Upper lobe of left lung (tissue), 6 donors: ENCODE data around the gene RASA3. TPM values are rescaled to one million over a fixed set of nuclear protein-coding genes. Genes with fewer than 3 reads are reported as not detected.
A peak's percentile ranks its signal among the peaks of the same experiment; 100 is the strongest.
"Not testable (repeated sequence)": the region's sequence is repeated elsewhere in the genome, so short reads cannot be mapped to it uniquely, and the experiment has no call there.

ENCODE experiments used
- ATAC-seq, 2 donors: fragments of 200-7000 bp; cut with Tn5 transposase; one replicate each; pipeline ENCODE4 v1.9.1; 2022; ENCODE audit warnings: mild to moderate bottlenecking in 2 of 2, moderate library complexity in 2 of 2; ENCODE audit not compliant: low FRiP score in 2 of 2
- DNase-seq, 2 donors: peaks; one replicate each; pipeline ENCODE4 v3.0.0-alpha.2; 2019 to 2020
- H3K27ac ChIP-seq, 4 donors: fragments of 200-600 bp; sonication (generic); one replicate each; pipeline ENCODE4 v1.5.1; 2016 to 2019
- H3K27me3 ChIP-seq, 4 donors: fragments of 200-600 bp; sonication (generic); one replicate each; pipeline ENCODE4 v1.5.1; 2017 to 2019
- H3K36me3 ChIP-seq, 4 donors: fragments of 200-600 bp; sonication (generic); one replicate each; pipeline ENCODE4 v1.5.1; 2016 to 2019
- H3K4me1 ChIP-seq, 4 donors: fragments of 200-600 bp; sonication (generic); one replicate each; pipeline ENCODE4 v1.5.1; 2018 to 2019
- H3K4me3 ChIP-seq, 4 donors: fragments of 200-600 bp; sonication (generic); one replicate each; pipeline ENCODE4 v1.5.1; 2017 to 2019; ENCODE audit warnings: mild to moderate bottlenecking in 2 of 4, moderate library complexity in 1 of 4
- H3K9me3 ChIP-seq, 4 donors: fragments of 200-600 bp; sonication (generic); one replicate each; pipeline ENCODE4 v1.5.1; 2018 to 2019
- EP300 ChIP-seq, 4 donors: sonication (generic); formaldehyde crosslinking; IDR thresholded peaks; one replicate each; pipeline ENCODE4 v1.5.1; 2017; ENCODE audit warnings: antibody characterized with exemption in 4 of 4, control low read depth in 2 of 4
- POLR2A ChIP-seq, 4 donors: fragments of 450-650 bp; IDR thresholded peaks; one replicate each; pipeline ENCODE4 v1.5.1; 2016 to 2017; ENCODE audit warnings: antibody characterized with exemption in 4 of 4, mild to moderate bottlenecking in 2 of 4
- POLR2AphosphoS5 ChIP-seq, 2 donors: sonication (generic); formaldehyde crosslinking; IDR thresholded peaks; one replicate each; pipeline ENCODE4 v1.5.1; 2017; ENCODE audit warnings: antibody characterized with exemption in 2 of 2
- WGBS, 2 donors: methylation state at CpG; one replicate each; pipeline ENCODE4 v1.1.5; 2017 to 2018; 5-methylcytosine and 5-hydroxymethylcytosine counted together
- total RNA-seq, 6 donors: library from RNA; depleted of rRNA in 4 of 6; stranded (reverse); fragments of >200 nt in 4 of 6; gene quantifications; one replicate each; pipeline versions ENCODE4 v1.1.0 to v1.2.1, GENCODE V29; 2016 to 2021
- TF ChIP-seq, protein P1 (sequence below), 6 experiments: fragments of 450-650 bp in 4 of 6; fragments of 200-600 bp in 2 of 6; sonication (generic) in 2 of 6; IDR thresholded peaks; one replicate each; pipeline ENCODE4 v1.5.1; 2016 to 2019; ENCODE audit warnings: antibody characterized with exemption in 6 of 6
- donor health status: DM: no; HTN: no; CAD: no; lungs with moderate emphysema.
- donor health status: DM: no; HTN: yes; CAD: no; lungs with severe emphysema.

Gene RASA3, protein sequence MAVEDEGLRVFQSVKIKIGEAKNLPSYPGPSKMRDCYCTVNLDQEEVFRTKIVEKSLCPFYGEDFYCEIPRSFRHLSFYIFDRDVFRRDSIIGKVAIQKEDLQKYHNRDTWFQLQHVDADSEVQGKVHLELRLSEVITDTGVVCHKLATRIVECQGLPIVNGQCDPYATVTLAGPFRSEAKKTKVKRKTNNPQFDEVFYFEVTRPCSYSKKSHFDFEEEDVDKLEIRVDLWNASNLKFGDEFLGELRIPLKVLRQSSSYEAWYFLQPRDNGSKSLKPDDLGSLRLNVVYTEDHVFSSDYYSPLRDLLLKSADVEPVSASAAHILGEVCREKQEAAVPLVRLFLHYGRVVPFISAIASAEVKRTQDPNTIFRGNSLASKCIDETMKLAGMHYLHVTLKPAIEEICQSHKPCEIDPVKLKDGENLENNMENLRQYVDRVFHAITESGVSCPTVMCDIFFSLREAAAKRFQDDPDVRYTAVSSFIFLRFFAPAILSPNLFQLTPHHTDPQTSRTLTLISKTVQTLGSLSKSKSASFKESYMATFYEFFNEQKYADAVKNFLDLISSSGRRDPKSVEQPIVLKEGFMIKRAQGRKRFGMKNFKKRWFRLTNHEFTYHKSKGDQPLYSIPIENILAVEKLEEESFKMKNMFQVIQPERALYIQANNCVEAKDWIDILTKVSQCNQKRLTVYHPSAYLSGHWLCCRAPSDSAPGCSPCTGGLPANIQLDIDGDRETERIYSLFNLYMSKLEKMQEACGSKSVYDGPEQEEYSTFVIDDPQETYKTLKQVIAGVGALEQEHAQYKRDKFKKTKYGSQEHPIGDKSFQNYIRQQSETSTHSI
- total RNA-seq, result 10 to 100 TPM; 11.4 to 52.4 (median 18.4) TPM

DNA sequence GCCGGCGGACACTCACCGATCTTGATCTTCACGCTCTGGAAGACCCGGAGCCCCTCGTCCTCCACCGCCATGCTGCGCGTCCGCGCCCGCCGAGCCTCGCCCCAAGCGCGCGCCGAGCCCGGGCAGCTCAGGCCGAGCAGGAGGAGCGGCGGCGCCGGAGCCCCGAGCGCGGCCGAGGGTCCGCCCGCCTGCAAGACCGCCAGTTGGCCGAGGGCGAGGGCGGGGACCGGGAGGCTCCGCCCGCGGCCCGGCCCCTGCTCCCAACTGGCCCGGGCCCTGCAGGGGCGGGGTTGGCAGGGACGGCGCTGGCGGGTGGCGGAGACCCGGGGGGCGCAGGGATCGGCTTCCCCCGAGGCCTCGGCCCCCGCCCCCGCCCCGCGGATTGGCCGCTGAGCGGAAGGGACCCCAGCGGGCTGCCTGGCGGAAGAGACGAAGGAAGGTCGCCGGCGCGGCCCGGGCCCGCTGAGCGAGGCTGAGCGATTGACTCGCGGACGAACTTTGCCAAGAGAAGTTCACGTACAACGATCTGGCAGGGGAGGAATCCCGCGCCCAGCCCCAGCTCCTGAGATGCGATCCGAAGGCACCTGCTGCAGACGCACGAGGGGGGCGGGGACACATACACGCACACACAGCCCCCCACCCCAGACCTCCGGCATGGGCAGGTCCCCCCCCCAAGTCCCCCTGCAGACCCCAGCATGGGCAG lies at the start of gene RASA3:
RASA3 (minus strand) TSS at position 205 of the 703 bp plus-strand sequence; CDS start at position 71, 134 bp downstream.
- no peaks in the 10 kb centered on the region for H3K36me3 ChIP-seq
- peaks cover 33 to 55% (median 40%) of the 10 kb centered on the region in 4 donors for H3K4me1 ChIP-seq
- TF ChIP-seq POLR2AphosphoS5 (IDR thresholded peaks at IDR 0.05), result peak in 1 of 2 donors; percentile 52
- TF ChIP-seq POLR2A (IDR thresholded peaks at IDR 0.05), result peak in 3 of 4 donors; percentile 39 to 81 (median 58)
- TF ChIP-seq, protein P1, sequence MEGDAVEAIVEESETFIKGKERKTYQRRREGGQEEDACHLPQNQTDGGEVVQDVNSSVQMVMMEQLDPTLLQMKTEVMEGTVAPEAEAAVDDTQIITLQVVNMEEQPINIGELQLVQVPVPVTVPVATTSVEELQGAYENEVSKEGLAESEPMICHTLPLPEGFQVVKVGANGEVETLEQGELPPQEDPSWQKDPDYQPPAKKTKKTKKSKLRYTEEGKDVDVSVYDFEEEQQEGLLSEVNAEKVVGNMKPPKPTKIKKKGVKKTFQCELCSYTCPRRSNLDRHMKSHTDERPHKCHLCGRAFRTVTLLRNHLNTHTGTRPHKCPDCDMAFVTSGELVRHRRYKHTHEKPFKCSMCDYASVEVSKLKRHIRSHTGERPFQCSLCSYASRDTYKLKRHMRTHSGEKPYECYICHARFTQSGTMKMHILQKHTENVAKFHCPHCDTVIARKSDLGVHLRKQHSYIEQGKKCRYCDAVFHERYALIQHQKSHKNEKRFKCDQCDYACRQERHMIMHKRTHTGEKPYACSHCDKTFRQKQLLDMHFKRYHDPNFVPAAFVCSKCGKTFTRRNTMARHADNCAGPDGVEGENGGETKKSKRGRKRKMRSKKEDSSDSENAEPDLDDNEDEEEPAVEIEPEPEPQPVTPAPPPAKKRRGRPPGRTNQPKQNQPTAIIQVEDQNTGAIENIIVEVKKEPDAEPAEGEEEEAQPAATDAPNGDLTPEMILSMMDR (IDR thresholded peaks at IDR 0.05), result no peak
- H3K27ac ChIP-seq, result peak within 1 kb of the TSS; percentile 84 to 94 (median 88)
- ATAC-seq, result peak; percentile 67 to 92
- 0 to 1% methylated on average over 20 to 36 of the region's 81 CpGs for WGBS, 2 donors
- H3K9me3 ChIP-seq, result no peaks in the 10 kb centered on the region
- H3K27me3 ChIP-seq, result no peaks in the 10 kb centered on the region
- peak within 1 kb of the TSS; percentile 66 to 98 (median 81) for H3K4me3 ChIP-seq
- DNase-seq, result peak; percentile 84 to 95

- WGBS, 2 donors, result 65 to 75% methylated on average over 13 of the region's 13 CpGs
- TF ChIP-seq POLR2AphosphoS5 (IDR thresholded peaks at IDR 0.05), result no peak
- TF ChIP-seq EP300 (IDR thresholded peaks at IDR 0.05), result no peak
- TF ChIP-seq, protein P1 (IDR thresholded peaks at IDR 0.05), result no peak
- no peak for TF ChIP-seq POLR2A (IDR thresholded peaks at IDR 0.05)
- Histone ChIP-seq H3K9me3 (no peaks in the 10 kb centered on the region), H3K4me1 (peaks cover 0 to 12% (median 3%) of the 10 kb centered on the region in 4 donors), H3K4me3 (no peak within 1 kb of the TSS), H3K27ac (no peak within 1 kb of the TSS), H3K36me3 (no peaks in the 10 kb centered on the region), H3K27me3 (no peaks in the 10 kb centered on the region)
- no peak for DNase-seq
- no peak for ATAC-seq
Measured at GRCh38 chr13:114179087-114179658, 46.8 kb upstream of the RASA3 start, which contains the start of gene CFAP97D2. CFAP97D2 (plus strand) TSS chr13:114179257; CDS start chr13:114179331, 74 bp downstream.

- no peak overlapping the region for H3K4me3 ChIP-seq
- TF ChIP-seq POLR2AphosphoS5 (IDR thresholded peaks at IDR 0.05), result no peak
- TF ChIP-seq, protein P1 (IDR thresholded peaks at IDR 0.05), result no peak
- no peak for TF ChIP-seq POLR2A (IDR thresholded peaks at IDR 0.05)
- TF ChIP-seq EP300 (IDR thresholded peaks at IDR 0.05), result no peak
- H3K27me3 ChIP-seq, result no peaks in the 10 kb centered on the region
- 61 to 80% methylated on average over 10 to 12 of the region's 12 CpGs for WGBS, 2 donors
- no peak overlapping the region for H3K27ac ChIP-seq
- no peak for ATAC-seq
- peak in 1 of 2 donors; percentile 54 for DNase-seq
- peaks cover 0 to 16% (median 8%) of the 10 kb centered on the region in 4 donors for H3K9me3 ChIP-seq
- H3K4me1 ChIP-seq, result peaks cover 0 to 12% (median 4%) of the 10 kb centered on the region in 4 donors
- no peaks in the 10 kb centered on the region for H3K36me3 ChIP-seq
Measured at GRCh38 chr13:114177245-114178010, 45.0 kb upstream of the RASA3 start.

GRCh38 chr13:114176359-114176902 lies 44.0 kb upstream of the RASA3 start:
- peaks cover 0 to 12% (median 4%) of the 10 kb centered on the region in 4 donors for H3K4me1 ChIP-seq
- H3K36me3 ChIP-seq, DNase-seq, H3K4me3 ChIP-seq, ATAC-seq, H3K27me3 ChIP-seq, H3K27ac ChIP-seq: not testable (repeated sequence)
- H3K9me3 ChIP-seq, result peaks cover 0 to 16% (median 8%) of the 10 kb centered on the region in 4 donors
- WGBS, 2 donors, result 84 to 100% methylated on average over 1 to 14 of the region's 14 CpGs
